HG03175 (cell line): ENCODE results near the gene SCRT2.
"Not testable (repeated sequence)": the region's sequence is repeated elsewhere in the genome, so short reads cannot be mapped to it uniquely, and the experiment has no call there.

Source experiments
- ATAC-seq: cut with Tn5 transposase; IDR thresholded peaks from one replicate; pipeline ENCODE4 v1.9.1; 2021; ENCODE audit warnings: mild to moderate bottlenecking, moderate library complexity; ENCODE audit not compliant: unreplicated experiment

The SCRT2 gene

DNA sequence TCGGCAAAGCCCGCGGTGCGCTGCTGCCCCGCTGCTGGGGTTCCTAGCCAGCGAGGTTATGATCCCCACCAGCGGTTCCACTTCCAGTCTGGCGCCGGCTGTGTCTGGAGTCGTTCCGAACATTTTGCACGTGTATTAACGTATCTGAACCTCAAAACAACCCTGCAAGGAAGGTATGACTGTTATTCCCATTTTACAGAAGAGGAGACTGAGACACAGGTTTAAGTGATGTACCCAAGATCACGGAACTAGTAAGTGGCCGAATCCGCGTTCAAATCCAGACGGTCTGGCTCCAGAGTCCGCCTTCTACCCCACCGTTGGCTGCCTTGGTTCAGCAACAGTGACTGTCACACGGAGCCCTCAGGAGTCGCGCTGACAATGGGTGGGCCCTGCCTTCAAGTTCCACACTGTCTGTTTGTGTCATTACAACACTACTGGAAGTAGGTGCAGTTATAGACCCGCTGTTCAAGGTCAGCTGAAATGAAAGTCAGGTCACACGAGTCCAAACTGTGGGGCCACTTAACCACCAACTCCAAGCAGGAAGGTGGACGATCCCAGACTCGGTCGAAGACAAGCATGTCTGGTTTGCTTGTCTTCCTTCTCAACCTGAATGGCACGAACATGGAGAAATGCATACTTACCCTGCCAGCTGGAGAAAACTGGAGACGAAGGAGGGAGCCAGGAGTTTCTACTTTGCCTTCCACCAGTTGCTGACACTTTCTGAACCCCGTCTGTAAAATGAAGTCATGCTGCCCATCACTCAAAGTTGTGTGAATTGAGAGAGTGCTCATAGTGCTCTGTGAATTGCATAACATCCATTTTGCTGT, 21.8 kb downstream of the SCRT2 start:
- ATAC-seq = no peak

DNA sequence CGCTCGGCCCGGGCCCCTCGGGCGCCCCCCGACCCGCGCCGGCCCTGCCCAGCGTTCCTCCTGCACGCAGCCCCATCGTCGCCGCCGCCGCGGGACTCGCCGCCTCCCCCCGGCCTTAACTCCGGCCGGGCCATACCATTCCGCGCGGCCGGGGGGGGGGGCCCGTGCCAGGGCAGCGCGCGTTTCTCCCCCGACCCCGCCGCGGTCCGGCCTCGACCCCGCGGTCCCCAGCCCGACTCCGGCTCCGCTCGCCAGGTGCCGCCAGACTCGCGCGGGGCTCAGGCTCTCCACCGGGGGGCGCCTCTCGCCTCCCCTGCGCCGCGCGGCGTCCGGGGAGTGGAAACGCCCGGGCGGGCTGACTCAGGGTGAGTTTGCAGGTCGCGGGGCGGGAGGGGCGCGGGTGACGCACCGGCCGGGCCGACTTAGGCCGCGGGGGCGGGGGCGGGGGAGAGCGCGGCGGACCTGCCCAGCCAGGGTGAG, 22.5 kb downstream of the SCRT2 start, which contains the start of gene SRXN1:
SRXN1 (minus strand) TSS at position 91 of the 480 bp plus-strand sequence; CDS start at position 76, 15 bp downstream.
- peak; percentile 85 for ATAC-seq

GRCh38 chr20:652615-653109, 22.9 kb downstream of the SCRT2 start:
- ATAC-seq = no peak

GRCh38 chr20:651713-652614, 23.6 kb downstream of the SCRT2 start:
- no peak for ATAC-seq

DNA sequence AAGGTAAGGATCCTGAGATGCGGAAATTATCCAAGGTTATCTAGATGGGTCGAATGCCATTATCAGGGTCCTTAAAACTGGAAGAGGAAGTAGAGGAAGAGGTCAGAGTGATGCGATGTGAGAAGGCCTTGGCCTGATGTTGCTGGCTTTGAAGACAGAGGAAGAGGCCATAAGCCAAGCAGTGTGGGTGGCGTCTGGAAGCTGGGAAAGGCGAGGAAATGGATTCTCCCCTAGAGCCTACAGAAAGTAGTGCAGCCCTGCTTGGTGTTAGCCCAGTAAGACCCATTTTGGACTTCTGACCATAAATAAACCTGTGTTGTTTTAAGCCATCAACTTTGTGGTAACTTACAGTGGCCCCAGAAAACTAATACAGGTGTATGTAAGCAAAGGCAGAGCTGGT, 24.6 kb downstream of the SCRT2 start:
- ATAC-seq = no peak

DNA sequence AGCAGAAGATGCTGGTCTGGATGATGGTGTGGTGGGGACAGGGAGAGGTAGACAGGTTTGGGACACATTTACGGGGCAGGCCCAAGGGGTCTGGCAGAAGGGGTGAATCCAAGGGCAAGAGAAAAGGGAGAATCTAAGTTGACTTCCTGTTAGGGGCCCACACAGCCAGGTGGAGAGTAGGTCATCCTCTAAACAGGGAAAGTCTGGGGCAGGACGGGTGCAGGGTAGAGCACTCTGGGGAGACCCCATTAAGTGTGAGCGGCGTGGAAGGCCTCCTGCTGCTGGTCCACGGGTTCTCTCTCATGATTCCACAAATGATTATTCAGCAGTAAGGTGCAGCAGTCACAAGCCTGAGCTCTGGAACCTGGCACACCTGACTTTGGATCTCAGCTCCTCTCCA, 25.3 kb downstream of the SCRT2 start:
- ATAC-seq = no peak

- ATAC-seq = no peak
Observed at GRCh38 chr20:647479-648019, 28.1 kb downstream of the SCRT2 start.

GRCh38 chr20:646868-647233, 28.8 kb downstream of the SCRT2 start:
- no peak for ATAC-seq

- no peak for ATAC-seq
Observed at GRCh38 chr20:646107-646867, 29.3 kb downstream of the SCRT2 start.

DNA sequence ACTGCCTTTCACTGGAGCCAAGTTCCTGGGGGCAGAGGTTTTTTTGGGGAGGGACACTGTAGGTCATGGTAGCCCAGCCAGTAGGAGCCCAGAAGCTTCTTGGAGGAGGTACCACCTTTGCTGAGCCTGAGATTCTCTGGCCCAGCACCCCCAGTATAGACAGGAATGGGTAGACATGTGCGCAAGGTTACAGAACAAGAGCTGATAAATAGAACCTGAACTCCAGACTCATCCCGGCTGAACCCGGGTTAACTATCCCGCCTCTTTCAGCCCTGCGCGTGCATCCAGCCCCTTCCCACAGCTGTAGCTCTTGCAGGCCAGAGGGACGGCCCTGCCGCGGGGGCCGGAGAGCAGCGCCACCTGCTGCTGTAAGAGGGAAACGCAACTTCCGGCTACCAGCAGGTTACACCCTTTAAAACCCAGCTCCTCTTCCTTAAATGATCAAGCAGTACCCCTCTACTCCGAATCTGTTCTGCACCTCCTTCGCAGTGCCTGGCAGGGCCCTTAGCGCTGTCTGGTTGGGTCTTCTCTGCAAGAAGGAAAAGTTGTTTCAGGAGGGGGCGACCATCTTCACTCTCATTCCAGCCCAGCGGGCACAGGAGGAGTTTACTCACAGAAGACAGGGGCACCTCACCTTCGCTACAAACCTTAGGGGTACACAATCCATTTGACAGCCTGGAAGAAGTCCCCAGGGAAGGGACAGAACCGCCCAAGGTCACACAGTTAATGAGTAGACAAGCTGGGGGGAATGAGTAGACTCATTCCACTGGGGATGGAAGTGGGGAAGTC, 30.1 kb downstream of the SCRT2 start:
- peak; percentile 78 for ATAC-seq

GRCh38 chr20:644692-645317, 30.8 kb downstream of the SCRT2 start:
- no peak for ATAC-seq

- ATAC-seq = no peak
Observed at GRCh38 chr20:642398-643174, 33.0 kb downstream of the SCRT2 start.

- not testable (repeated sequence) for ATAC-seq
Observed at GRCh38 chr20:642013-642397, 33.6 kb downstream of the SCRT2 start.

DNA sequence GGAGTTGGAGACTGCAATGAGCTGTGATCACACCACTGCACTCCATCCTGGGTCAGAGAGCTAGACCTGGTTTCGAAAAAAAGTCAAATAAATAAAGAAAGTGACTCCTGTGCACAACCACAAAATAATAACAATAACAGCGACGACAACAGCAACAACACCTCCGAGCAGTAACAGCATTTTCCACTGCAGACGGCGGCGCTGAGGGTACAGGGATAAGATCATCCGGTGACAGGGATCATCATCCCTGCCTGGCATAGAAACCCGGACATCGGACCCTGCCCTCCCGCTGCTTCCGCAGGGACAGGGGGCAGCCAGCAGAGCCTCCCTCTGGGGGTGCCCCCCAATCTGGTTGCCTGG, 34.1 kb downstream of the SCRT2 start:
- no peak for ATAC-seq

DNA sequence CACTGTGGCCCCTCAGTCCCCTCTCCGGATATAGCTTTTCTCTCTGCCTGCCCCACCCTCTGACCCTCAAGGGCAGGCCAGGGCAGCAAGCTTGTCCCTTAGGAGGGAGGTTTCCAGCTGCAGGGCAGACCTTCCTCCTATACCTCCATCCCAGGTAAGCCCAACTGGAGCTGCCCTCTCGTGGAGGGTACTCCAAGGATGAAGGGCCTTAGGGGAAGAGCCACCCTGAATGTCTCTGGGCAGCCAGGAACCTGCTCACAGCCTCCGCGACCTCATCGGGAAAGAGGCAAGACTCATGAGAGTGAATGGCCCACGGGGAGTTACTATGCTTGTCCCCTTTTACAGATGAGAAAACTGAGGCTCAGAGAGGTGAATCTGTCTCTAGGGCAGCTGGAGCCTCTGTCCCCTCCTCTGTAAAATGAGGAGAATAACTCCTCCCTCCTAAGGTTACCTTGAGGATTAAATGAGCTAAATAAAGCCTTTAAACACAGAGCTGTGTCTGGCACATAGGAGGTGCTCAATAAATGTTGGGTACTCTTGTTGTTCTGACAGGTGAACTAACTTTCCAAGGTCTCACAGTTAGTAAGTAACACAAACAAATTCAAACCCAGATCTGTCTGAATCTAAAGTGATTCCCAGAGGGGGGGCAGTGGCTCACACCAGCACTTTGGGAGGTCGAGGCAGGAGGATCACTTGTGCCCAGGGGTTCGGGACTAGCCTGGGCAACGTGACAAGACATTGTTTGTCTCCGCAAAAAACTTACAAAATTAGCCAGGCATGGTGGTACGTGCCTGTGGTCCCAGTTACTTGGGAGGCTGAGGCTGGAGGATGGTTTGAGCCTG, 34.7 kb downstream of the SCRT2 start:
- ATAC-seq = no peak

GRCh38 chr20:638579-638978, 37.0 kb downstream of the SCRT2 start:
- ATAC-seq = no peak

GRCh38 chr20:637559-637958, 38.0 kb downstream of the SCRT2 start:
- no peak for ATAC-seq

DNA sequence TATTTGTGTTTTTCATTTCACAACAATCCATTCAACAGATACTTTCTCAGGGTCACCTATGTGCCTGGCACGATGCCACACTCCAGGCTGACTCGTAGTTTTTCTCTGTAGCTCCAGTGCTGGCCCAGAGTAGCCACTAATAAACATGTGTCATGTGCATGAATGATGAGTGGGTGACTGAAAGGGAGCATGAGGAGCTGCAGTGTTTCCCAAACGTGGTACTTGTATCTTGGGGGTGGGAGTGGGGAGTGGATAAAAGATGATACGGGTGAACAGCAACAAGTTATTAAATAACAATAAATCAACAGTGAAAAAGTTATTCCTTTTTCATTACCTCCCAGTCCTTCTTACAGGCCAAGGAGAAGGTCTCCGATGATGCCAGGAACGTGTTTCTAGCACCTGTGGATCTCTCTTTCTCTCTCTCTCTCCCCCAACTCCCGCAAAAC, 39.7 kb downstream of the SCRT2 start:
- ATAC-seq = no peak
